Naive B cell (primary cell): Measurements from ENCODE around the gene DIP2B. TPM values are rescaled to one million over a fixed set of nuclear protein-coding genes. Genes with fewer than 3 reads are reported as not detected.

Experiments
- ATAC-seq, 2 donors: fragments of 150-1000 bp; cut with Tn5 transposase; 2 replicates each; pipeline ENCODE4 v1.10.0; 2021; ENCODE audit warnings: low read depth in 2 of 2, mild to moderate bottlenecking in 2 of 2, moderate library complexity in 2 of 2
- DNase-seq: peaks from one replicate; pipeline ENCODE4 v3.0.0; 2022
- H3K27ac Mint-ChIP-seq, 6 donors: one replicate each; pipeline ENCODE4 v1.8.0; 2020 to 2022; ENCODE audit warnings: mild to moderate bottlenecking in 6 of 6, mixed read lengths in 6 of 6, moderate library complexity in 5 of 6, inconsistent platforms in 2 of 6
- H3K27me3 Mint-ChIP-seq, 3 donors: one replicate each; pipeline ENCODE4 v1.8.0; 2021 to 2022; ENCODE audit warnings: mixed read lengths in 3 of 3, mild to moderate bottlenecking in 1 of 3
- H3K36me3 Mint-ChIP-seq, 2 donors: one replicate each; pipeline ENCODE4 v1.8.0; 2020 to 2022; ENCODE audit warnings: mixed read lengths in 2 of 2, inconsistent platforms in 1 of 2, mild to moderate bottlenecking in 1 of 2
- H3K4me1 Mint-ChIP-seq, 3 donors: one replicate each; pipeline ENCODE4 v1.8.0; 2020 to 2022; ENCODE audit warnings: mixed read lengths in 3 of 3, inconsistent platforms in 1 of 3, mild to moderate bottlenecking in 1 of 3, moderate library complexity in 1 of 3
- H3K4me3 Mint-ChIP-seq, 8 donors: one replicate each; pipeline ENCODE4 v1.8.0; 2020 to 2022; ENCODE audit warnings: mild to moderate bottlenecking in 8 of 8, mixed read lengths in 8 of 8, moderate library complexity in 8 of 8, inconsistent platforms in 2 of 8
- H3K9me3 Mint-ChIP-seq, 7 donors: one replicate each; pipeline ENCODE4 v1.8.0; 2020 to 2022; ENCODE audit warnings: mixed read lengths in 7 of 7, mild to moderate bottlenecking in 5 of 7, inconsistent platforms in 2 of 7, moderate library complexity in 1 of 7
- polyA plus RNA-seq, 6 donors: library from polyadenylated mRNA; unstranded; fragments of 300-500 nt; fragmentation: Illumina TruSeq; gene quantifications; one replicate each; pipeline ENCODE4 v1.2.3, GENCODE V29; 2021; ENCODE audit warnings: low read depth in 6 of 6

Gene DIP2B
- polyA plus RNA-seq, 6 donors from 2014 or later = 13.4 to 26.7 (median 18.1) TPM

DNA sequence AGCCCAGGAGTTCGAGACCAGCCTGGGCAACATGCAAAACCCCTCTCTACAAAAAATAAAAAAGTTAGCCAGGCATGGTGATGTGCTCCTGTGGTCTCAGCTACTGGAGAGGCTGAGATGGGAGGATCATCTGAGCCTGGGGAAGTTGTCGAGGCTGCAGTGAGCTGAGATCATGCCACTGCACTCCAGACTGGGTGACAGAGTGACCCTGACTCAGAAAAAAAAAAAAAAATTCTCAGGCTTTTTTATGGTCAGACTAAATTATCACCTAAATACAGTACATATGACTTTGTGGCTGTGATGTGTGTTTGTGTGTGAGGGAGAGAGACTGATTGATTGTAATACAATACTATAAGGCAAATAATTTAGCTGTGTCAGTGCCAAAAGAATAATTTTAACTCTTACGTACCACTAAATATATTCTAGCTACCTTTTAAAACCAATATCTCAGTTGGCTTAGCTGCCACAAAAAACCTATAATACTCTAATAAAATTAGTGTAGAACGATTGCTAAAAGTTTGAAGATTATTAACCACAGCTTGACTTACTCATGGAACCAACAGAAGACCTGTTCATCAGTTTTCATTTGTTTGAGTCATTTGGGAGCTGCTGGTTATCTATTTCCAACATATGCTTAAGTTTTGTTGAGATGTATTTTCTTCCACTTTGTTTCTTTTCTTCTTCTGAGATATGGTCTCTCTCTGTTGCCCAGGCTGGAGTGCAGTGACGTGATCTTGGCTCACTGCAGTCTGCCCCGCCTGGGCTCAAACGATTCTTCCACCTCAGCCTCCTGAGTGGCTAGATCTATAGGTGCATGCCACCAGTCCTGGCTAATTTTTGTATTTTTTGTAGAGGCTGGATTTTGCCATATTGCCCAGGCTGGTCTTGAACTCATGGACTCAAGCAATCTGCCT is 58.0 kb downstream of the DIP2B start:
- Mint-ChIP-seq H3K9me3 (peaks cover 0 to 1% (median 0%) of the 10 kb centered on the region in 7 donors), H3K4me1 (peaks cover 43 to 88% (median 83%) of the 10 kb centered on the region in 3 donors)
- no peak for DNase-seq

DNA sequence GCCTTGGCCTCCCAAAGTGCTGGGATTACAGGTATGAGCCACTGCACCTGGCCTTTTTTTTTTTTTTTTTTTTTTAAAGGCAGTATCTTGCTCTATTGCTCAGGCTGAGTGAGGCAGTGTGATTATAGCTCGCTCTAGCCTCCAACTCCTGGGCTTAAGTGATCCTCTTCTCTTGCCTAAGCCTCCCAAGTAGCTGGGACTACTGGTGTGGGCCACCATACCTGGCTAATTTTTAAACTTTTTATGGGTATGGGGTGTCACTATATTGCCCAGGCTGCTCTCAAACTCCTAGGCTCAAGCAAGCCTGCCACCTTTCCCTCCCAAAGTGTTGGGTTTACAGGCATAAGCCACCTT is 58.6 kb downstream of the DIP2B start:
- H3K27me3 Mint-ChIP-seq = no peaks in the 10 kb centered on the region
- DNase-seq (no peak), ATAC-seq (no peak)
- peaks cover 41 to 88% (median 83%) of the 10 kb centered on the region in 3 donors for H3K4me1 Mint-ChIP-seq
- H3K36me3 Mint-ChIP-seq = no peaks in the 10 kb centered on the region
- peaks cover 0 to 1% (median 0%) of the 10 kb centered on the region in 7 donors for H3K9me3 Mint-ChIP-seq
- peak overlapping the region in 2 of 6 donors; percentile 58 to 79 for H3K27ac Mint-ChIP-seq
- H3K4me3 Mint-ChIP-seq = no peak overlapping the region

More for the DNA sequence above, 58.0 kb downstream of the DIP2B start:
- Mint-ChIP-seq H3K27me3 (no peaks in the 10 kb centered on the region), H3K4me3 (no peak overlapping the region), H3K36me3 (no peaks in the 10 kb centered on the region), H3K27ac (peak overlapping the region in 2 of 6 donors; percentile 75 to 79)
- ATAC-seq = no peak

DNA sequence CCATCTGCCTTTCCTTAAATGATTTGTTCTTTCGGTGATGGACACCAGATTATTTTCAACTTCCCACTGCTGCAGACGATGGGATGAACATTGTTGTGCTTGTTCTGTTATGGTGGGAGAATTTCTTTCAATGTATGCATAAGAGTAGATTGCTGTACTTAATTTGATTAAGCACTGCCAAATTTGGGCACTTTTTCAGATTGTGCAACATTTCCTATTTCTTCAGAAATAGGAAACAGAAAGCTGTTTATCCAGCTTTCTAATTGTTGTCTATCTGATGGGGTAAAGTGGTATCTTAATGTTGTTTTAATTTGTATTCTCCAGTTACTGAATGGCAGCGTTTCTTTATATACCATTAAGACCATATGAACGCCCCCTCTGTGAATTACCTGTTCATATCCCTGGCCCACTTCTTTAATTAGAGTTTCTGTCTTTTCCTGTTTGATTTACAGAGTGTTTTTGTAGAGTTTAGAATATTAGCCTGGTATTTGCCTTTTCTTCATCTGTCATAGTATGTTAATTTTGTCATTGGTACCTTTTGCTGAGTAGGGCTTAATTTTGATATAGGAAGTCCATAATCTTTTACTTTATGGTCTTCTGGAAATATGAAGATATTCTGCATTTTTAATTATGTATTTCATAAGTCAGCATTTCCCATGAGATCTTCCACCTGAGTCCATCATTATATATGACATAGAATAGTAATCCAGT is 59.6 kb downstream of the DIP2B start:
- no peaks in the 10 kb centered on the region for H3K36me3 Mint-ChIP-seq
- DNase-seq = no peak
- no peaks in the 10 kb centered on the region for H3K27me3 Mint-ChIP-seq
- H3K4me1 Mint-ChIP-seq = peaks cover 37 to 86% (median 83%) of the 10 kb centered on the region in 3 donors
- peak overlapping the region in 2 of 8 donors; percentile 3 to 20 for H3K4me3 Mint-ChIP-seq
- ATAC-seq = no peak
- H3K9me3 Mint-ChIP-seq = peaks cover 0 to 1% (median 0%) of the 10 kb centered on the region in 7 donors
- H3K27ac Mint-ChIP-seq = peak overlapping the region in 5 of 6 donors; percentile 58 to 79 (median 68)

DNA sequence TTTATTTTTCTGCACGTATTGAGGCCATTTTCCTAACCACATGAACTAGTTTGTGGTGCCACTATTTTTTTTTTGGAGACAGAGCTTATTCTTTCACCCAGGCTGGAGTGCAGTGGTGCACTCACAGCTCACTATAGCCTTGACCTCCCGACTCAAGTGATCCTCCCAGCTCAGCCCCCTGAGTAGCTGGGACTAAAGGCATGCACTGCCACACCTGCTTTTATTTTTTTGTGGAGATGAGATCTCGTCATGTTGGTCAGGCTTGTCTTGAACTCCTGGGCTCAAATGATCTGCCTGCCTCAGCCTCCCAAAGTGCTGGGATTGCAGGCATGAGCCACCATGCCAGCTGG is 60.1 kb downstream of the DIP2B start:
- H3K4me3 Mint-ChIP-seq = no peak overlapping the region
- peak overlapping the region in 1 of 6 donors; percentile 15 for H3K27ac Mint-ChIP-seq
- H3K9me3 Mint-ChIP-seq = peaks cover 0 to 1% (median 0%) of the 10 kb centered on the region in 7 donors
- no peaks in the 10 kb centered on the region for H3K36me3 Mint-ChIP-seq
- no peak for DNase-seq
- H3K27me3 Mint-ChIP-seq = no peaks in the 10 kb centered on the region
- no peak for ATAC-seq
- H3K4me1 Mint-ChIP-seq = peaks cover 38 to 82% (median 82%) of the 10 kb centered on the region in 3 donors

DNA sequence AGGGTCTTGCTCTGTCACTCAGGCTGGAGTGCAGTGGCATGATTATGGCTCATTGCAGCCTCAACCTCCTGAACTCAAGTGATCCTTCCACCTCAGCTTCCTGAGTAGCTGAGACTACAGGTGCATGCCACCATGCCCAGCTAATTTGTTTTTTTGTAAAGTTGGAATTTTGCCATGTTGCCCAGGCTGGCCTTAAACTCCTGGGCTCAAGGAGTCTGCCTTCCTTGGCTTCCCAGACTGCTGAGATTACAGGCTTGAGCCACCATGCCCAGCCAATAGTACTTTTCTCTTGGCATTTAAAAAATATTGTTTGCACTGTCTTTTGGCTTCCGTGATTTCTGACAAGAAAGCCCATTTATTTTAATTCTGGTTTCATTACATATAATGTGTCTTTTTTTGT is 61.3 kb downstream of the DIP2B start:
- Mint-ChIP-seq H3K27ac (peak overlapping the region in 4 of 6 donors; percentile 37 to 83 (median 74)), H3K4me3 (peak overlapping the region in 1 of 8 donors; percentile 70), H3K27me3 (no peaks in the 10 kb centered on the region), H3K9me3 (peaks cover 0 to 1% (median 0%) of the 10 kb centered on the region in 7 donors), H3K36me3 (no peaks in the 10 kb centered on the region), H3K4me1 (peaks cover 40 to 85% (median 85%) of the 10 kb centered on the region in 3 donors)
- ATAC-seq (no peak), DNase-seq (no peak)

DNA sequence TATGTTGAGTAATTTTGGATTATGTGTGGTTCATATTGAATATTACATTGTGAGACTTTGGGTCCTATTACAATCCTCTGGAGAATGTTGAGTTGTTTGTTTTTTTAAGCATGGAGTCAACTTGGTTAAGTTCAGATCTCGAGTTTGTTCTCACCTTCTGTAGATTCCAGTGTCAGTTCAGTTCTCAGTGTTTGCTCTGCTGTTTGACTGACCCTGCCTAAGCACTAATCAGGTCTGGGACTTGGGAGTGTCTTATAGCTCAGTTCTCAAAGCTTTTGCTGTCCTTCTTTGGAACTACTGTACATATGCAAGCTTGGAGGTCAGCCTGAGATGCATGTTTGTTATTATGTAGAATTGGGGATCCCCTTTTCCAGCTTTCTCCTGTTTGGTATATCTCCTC is 63.1 kb downstream of the DIP2B start:
- no peak for ATAC-seq
- Mint-ChIP-seq H3K27me3 (no peaks in the 10 kb centered on the region), H3K27ac (peak overlapping the region in 5 of 6 donors; percentile 10 to 72 (median 49)), H3K36me3 (no peaks in the 10 kb centered on the region), H3K9me3 (peaks cover 0 to 1% (median 0%) of the 10 kb centered on the region in 7 donors), H3K4me1 (peaks cover 42 to 82% (median 76%) of the 10 kb centered on the region in 3 donors), H3K4me3 (peak overlapping the region in 3 of 8 donors; percentile 1 to 57 (median 25))
- no peak for DNase-seq

DNA sequence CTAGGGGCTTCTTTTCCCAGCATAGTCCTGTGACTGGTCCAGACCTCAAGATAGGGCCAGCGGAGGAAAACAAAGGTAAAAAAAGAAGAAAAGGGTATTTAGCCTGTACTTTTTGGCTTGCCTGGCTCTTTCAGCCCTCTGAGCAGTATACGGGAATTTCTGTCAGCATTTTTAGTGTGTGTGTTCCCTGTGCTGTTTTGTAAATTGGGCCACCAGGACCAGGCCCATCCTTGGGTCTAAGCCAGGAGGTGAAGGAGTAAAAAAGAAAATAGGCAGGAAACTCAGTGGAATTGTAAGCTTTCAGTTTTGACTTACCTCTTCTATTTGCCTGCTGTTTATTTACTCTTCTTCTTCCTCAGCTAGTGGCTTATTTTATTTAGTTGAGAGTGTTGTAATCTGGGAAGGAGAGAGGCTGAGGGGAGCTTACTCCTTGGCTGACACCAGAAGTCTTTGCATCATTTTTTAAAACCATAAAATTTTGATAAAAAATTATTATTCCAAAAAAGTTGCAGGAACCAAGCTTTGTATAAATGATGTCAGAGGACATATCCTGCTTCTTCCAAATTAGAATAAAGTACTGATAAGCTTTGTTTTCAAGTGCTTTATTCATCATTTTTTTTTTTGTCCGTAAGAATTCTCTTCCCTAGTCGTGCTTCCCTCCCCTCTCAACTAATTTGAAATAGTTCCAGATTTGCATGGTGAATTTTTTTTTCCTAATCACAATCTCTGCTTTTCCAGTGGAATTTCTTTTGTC is 63.7 kb downstream of the DIP2B start:
- Mint-ChIP-seq H3K27ac (peak overlapping the region in 4 of 6 donors; percentile 47 to 76 (median 60)), H3K36me3 (no peaks in the 10 kb centered on the region), H3K9me3 (peaks cover 0 to 1% (median 0%) of the 10 kb centered on the region in 7 donors), H3K4me1 (peaks cover 44 to 82% (median 76%) of the 10 kb centered on the region in 3 donors), H3K27me3 (no peaks in the 10 kb centered on the region), H3K4me3 (no peak overlapping the region)
- DNase-seq = no peak
- no peak for ATAC-seq

DNA sequence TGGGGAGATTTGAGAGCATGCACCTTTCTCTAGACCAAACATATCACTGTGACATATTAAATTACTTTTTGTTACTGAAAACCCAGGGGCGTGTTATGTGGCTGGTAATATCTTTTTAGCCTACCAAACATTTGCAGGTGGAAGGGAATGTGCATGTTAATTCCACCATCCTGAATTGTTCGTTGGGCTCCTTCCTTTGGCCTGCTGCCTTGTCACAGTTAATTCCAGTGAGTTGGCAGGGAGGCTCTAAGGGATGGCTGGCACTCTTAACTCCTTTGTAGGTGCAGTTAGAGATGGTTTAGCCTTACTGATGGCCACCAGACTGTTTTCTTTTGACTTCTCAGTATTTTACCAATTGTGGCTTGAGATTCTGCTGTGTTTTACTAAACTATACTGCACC is 64.5 kb downstream of the DIP2B start:
- Mint-ChIP-seq H3K9me3 (peaks cover 0 to 1% (median 0%) of the 10 kb centered on the region in 7 donors), H3K36me3 (no peaks in the 10 kb centered on the region), H3K27ac (peak overlapping the region in 4 of 6 donors; percentile 32 to 76 (median 48)), H3K4me1 (peaks cover 40 to 80% (median 72%) of the 10 kb centered on the region in 3 donors), H3K27me3 (no peaks in the 10 kb centered on the region), H3K4me3 (no peak overlapping the region)
- ATAC-seq (no peak), DNase-seq (no peak)

DNA sequence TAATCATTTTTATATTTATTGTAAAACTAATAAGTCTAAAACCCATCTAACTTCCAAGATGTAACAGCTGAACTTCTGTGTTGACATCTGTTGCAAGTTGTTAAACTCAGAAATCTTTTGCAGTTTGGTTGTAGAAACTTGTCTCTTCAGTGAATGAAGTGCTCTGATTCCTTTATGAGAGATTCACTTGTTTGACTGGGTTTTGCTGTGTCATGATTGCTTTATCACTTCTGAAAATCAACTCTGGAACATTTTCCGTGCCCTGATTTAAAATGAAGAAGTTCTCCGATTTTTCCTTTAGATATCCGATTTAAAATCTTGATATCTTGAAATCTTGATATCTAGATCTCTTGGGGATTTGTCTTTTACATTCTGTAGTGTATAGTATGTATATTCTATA is 65.1 kb downstream of the DIP2B start:
- Mint-ChIP-seq H3K4me3 (no peak overlapping the region), H3K4me1 (peaks cover 40 to 80% (median 72%) of the 10 kb centered on the region in 3 donors), H3K9me3 (peaks cover 0 to 1% (median 0%) of the 10 kb centered on the region in 7 donors), H3K27me3 (no peaks in the 10 kb centered on the region), H3K27ac (peak overlapping the region in 3 of 6 donors; percentile 12 to 49 (median 22)), H3K36me3 (no peaks in the 10 kb centered on the region)
- DNase-seq = no peak
- no peak for ATAC-seq

DNA sequence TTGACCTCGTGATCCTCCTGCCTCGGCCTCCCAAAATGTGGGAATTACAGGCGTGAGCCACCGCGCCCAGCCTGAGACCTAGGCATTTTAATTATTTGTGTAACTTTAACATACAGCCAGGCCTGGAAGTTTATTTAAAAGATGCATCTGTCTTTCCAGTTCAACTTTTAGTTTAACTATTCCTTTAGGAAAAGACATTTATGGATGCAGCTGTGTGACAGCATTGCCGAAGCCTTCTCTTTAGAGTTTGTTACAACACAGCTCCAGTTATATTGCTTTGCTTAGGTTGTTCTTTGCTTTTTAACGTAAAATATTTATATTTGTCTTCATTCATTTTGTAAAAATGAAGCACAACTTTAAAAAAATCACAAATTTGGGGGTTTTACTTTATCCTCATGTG is 67.0 kb downstream of the DIP2B start:
- Mint-ChIP-seq H3K9me3 (peaks cover 0 to 1% (median 0%) of the 10 kb centered on the region in 7 donors), H3K36me3 (no peaks in the 10 kb centered on the region), H3K27ac (no peak overlapping the region), H3K4me3 (no peak overlapping the region), H3K27me3 (no peaks in the 10 kb centered on the region), H3K4me1 (peaks cover 37 to 80% (median 64%) of the 10 kb centered on the region in 3 donors)
- DNase-seq (no peak), ATAC-seq (no peak)

DNA sequence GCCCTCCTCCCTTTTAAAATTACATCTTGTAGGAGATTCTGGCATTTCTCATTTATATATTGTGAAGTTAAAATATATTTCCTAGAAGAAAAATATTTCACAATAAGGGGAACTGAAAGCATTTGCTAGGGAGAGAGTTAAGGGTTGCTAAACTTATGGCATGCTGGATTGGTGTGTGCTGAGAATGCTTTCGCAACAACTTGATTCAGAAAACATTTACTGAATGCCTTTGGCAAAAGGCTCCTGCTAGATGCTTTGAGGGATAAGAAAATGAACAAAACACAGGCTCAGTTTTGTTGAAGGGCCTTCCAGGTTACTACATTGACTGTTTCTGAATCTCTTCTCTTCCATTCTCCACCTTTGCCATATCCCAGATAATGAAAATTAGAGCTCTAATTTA is 67.5 kb downstream of the DIP2B start:
- peak overlapping the region in 2 of 6 donors; percentile 54 to 61 for H3K27ac Mint-ChIP-seq
- H3K4me1 Mint-ChIP-seq = peaks cover 37 to 75% (median 62%) of the 10 kb centered on the region in 3 donors
- H3K9me3 Mint-ChIP-seq = peaks cover 0 to 1% (median 0%) of the 10 kb centered on the region in 7 donors
- no peaks in the 10 kb centered on the region for H3K36me3 Mint-ChIP-seq
- no peaks in the 10 kb centered on the region for H3K27me3 Mint-ChIP-seq
- ATAC-seq = no peak
- H3K4me3 Mint-ChIP-seq = no peak overlapping the region
- DNase-seq = no peak

DNA sequence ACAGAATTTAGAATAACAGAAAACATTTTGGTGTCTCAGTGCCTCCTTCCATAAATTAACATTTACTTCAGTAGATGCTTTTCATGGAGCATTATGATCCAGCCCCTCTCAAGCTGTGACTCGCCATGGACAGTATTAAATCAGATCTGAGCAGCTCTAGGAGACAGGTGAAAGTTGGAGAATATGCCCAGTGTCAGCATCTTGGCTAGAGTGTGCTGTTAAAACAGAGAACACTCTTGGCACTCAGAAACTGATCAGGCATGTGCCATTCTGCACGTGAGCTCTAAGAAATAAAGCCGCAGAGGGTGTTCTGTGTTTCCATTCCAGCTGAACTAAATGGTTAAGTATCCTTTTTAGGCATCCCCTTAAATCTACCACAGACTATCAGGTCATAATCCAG is 68.0 kb downstream of the DIP2B start:
- DNase-seq (no peak), ATAC-seq (no peak)
- Mint-ChIP-seq H3K27ac (peak overlapping the region in 3 of 6 donors; percentile 22 to 61 (median 54)), H3K27me3 (no peaks in the 10 kb centered on the region), H3K9me3 (peaks cover 0 to under 1% (median 0%) of the 10 kb centered on the region in 7 donors), H3K36me3 (no peaks in the 10 kb centered on the region), H3K4me3 (no peak overlapping the region), H3K4me1 (peaks cover 34 to 72% (median 58%) of the 10 kb centered on the region in 3 donors)

DNA sequence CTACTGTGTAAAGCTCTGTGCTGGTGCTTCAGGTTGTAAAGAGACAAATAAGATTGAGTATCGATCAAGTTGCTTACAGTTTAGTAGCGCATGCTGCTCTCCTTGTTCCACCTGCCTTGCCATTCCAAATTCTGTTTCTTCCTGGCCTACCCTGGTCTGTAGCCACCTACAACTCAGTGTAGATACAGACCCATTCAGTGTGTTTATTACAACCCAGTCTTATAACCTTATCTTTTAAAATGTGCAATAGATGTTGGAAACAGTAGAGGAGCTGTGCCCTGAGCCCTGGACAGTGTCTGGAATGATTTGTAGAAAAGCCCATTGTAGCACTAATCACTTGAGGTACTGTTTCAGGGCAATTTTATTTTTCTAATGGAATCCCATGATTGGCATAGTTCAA is 68.5 kb downstream of the DIP2B start:
- Mint-ChIP-seq H3K27me3 (no peaks in the 10 kb centered on the region), H3K27ac (peak overlapping the region in 4 of 6 donors; percentile 2 to 91 (median 46)), H3K4me1 (peaks cover 32 to 72% (median 57%) of the 10 kb centered on the region in 3 donors), H3K36me3 (no peaks in the 10 kb centered on the region), H3K4me3 (peak overlapping the region in 1 of 8 donors; percentile 53), H3K9me3 (no peaks in the 10 kb centered on the region)
- no peak for DNase-seq
- ATAC-seq = no peak
